ENCODE data around the gene PCK2.
A peak's percentile ranks its signal among the peaks of the same experiment; 100 is the strongest.
"Not testable (repeated sequence)": the region's sequence is repeated elsewhere in the genome, so short reads cannot be mapped to it uniquely, and the experiment has no call there.

The PCK2 gene

DNA sequence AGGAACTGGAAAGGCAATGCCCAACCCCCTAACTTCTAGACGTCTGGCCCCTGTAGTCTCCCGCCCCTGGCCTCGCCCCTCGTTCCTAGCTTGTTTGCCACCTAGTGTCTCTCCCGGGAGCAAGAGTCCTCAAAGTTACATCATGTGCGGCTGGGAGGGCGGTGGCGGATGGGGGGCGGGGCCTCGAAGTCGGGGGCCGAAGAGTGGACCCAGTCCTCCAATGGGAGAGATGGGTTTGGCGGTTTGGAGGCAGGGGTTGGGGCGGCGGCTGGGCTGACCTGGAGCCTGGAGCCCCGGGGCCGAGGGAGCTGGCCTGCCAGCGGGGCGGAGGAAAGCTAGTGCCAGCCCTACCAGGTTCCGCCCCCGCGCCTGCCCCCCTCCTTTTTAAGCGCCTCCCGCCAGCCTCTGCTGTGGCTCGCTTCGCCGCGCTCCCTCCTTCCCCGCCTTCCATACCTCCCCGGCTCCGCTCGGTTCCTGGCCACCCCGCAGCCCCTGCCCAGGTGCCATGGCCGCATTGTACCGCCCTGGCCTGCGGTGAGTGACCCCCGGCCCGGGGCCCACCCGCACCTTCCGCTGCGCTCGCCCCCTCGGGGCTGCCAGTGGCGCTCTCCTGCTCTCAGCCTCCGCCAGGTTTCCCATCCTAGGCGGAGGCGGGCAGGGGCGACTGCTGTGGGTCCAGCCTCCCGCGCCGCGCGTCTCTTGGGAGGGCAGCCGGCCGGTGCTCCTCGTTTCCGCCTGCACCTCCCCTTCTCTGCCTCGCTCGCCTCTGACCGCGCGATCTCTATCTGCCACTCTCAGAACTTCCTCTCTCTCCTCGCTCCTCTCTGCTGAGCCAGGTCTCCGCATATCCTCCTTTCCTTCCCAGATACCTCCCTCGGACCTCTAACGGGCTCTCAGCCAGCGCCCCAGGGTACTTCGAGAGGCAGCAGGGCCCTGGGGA is at the start of gene PCK2:
Gene PCK2, plus strand, starts transcription at position 411 of the 940 bp plus-strand sequence. Its CDS starts 95 bp downstream, at position 506.
- DNase-seq (ENCODE audit: low read depth in 2 of 2) = peak; percentile 83 to 90

DNA sequence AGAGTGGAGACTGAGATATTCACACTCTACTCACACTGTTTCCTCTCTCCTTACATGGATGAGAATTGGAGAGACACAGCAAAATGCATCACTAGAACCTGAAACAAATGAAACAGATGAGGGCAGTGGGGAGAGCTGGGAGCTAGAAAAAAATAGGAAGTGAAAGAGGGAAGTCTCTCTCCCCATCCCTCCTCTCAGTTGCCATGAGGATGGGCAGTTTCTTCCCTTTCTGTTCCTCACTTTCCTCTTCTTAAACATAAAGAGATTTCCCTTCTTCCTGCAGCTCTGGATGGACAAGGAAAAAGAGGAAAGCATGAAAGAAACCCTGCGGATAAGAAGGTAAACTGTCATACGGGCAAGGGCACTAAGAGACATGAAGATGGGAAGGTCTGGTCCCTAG is 45.1 kb upstream of the PCK2 start:
- not testable (repeated sequence) for DNase-seq (ENCODE audit: low read depth in 2 of 2)

DNA sequence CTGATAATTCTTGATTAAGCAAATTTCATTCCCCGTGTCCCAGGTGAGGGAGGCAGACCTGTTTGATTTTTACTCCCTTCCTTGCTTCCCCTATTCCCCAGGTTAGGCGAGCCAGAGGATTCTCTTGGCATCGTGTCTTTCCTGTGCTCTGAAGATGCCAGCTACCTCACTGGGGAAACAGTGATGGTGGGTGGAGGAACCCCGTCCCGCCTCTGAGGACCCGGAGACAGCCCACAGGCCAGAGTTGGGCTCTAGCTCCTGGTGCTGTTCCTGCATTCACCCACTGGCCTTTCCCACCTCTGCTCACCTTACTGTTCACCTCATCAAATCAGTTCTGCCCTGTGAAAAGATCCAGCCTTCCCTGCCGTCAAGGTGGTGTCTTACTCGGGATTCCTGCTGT is 43.4 kb upstream of the PCK2 start:
- DNase-seq (ENCODE audit: low read depth in 2 of 2) = not testable (repeated sequence)

DNA sequence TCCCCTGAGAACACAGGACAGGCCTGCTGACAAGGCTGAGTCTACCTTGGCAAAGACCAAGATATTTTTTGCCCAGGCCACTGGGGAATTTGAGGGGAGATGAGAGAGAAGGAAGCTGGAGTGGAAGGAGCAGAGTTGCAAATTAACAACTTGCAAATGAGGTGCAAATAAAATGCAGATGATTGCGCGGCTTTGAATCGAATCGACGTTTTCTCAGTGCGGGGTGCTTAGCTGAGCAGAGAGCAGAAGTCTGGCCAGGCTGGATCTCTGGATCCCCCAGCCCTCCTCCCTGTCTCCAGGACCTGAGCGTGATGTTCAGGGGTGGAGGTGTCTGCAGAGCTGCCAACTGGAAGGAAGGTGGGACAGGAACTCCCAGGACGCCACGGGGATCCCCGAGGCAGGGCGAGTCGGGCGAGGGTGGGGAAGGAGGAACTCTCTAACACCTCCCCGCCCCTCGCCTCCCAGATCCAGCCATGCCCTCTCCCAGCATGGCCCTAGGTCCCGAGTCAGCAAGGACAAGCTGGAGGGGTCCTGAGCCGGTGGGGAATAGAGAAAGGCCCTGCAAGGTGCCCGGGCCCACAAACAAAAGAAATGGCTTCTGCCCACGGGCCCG is 42.8 kb upstream of the PCK2 start:
- no peak for DNase-seq (ENCODE audit: low read depth in 2 of 2)

DNA sequence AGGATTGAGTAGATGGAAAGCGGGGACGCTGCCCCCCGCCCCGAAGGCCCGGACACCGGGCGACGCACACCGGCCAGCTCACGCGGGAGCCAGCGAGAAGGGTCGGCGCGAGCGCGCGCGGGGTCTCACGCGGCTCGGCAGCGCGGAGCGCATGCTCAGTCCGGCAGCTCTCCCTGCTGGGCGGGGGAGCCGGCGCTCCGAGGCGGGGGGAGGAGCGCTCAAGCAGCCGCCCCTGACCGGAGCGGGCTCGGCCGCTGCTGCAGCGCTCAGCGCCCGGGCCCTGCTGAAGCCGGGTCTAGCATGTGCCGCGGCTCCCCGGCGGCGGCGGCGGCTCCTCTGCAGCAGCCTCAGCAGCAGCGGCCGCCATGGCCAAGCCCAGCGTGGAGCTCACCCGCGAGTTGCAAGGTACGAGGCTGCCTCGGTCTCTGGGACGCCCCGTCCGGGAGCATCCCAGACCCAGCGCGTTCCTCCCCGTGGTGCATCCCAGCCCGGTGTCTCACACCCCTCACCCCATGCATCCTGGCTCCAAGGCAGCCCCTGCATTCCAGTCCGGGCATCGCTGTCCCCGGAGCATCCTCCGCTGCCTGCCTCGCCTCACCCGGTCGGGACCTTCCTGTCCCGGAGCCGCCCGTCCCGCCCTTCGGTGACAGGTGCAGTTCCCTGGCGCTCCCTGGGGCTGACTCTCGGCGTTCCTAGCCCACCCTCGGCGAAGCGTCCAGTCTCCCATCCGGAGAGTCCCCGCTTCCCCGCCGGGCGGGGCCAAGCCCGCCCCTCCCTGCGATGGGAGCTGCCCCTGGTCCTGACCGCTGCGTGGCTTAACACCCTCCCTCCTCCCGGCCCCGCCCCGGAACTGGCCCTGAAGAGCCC is 42.1 kb upstream of the PCK2 start, which contains the start of gene CARMIL3:
Gene CARMIL3, plus strand, starts transcription at position 221 of the 867 bp plus-strand sequence. Its CDS starts 145 bp downstream, at position 366.
- DNase-seq (ENCODE audit: low read depth in 2 of 2) = peak; percentile 37 to 53

DNA sequence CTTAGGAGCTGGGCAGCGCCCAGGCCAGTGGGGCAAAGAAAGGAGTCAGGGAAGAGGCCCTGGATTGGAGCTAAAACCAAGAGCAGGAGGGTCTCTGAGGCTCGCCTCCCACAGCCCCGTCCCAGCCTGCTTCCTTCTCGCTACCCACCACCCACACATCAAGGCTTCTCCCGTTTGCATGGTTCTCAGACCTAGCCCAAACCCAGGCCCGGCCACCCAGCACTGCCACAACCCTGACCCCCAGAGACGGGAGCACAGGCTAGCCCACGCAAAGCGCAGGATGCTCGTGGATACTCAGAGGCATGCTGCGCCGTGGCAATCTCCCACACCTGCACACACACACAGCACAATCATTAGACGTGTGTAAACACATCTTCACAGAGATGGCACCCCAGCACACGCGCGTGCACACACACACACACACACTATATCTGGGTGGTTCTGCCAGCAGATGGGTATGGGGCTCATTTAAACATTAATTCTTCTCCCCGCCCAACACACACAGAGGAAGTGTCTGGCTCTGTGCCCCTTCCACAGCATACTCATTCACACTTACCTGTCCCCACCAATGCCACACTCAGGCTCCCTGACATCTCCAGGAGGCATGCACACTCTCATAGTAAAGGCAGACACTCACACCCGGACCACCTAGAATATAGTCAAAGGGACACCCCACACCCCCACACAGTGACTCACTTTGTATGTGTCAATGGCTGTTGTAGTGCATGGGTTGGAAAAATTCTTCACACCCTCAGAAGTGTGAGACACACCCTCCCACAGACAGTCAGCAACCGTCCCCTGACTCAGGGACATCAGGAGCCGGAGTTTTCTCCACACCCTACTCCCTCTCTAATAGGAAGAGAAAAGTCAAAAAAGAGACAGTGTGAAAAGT is 41.2 kb upstream of the PCK2 start:
- DNase-seq (ENCODE audit: low read depth in 2 of 2) = peak; percentile 11 to 53

DNA sequence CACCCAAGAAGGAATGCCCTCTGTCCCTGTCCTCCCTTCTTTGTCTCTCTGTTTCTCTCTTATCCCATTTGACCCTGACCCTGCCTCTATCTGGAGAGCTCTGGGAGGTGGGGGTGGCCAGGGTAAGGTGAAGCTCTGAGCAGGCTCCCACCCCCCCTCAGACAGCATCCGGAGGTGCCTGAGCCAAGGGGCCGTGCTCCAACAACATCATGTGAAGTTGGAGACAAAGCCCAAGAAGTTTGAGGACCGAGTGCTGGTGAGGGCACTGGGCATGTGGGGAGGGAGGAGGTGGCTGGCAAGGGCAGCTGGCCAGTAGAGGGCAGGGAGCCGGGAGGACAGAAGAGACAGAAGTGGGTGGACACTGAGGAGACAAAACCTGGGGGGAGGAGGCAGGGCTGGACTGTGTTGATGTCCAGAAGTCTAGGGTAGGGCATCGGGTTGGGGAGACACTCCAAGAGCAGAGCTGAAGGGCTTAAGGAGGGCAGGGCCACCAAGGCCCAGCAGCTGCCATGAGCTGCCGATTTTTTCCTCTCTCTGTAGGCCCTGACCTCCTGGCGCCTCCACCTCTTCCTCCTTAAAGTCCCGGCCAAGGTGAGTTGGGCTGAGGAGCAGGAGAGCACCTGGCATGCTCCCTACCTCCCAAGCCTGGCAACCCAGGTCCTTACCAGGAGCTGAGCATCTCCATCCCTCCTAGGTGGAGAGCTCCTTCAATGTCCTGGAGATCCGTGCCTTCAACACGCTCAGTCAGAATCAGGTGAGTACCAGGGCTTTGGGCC is 40.4 kb upstream of the PCK2 start:
- DNase-seq (ENCODE audit: low read depth in 2 of 2) = no peak

DNA sequence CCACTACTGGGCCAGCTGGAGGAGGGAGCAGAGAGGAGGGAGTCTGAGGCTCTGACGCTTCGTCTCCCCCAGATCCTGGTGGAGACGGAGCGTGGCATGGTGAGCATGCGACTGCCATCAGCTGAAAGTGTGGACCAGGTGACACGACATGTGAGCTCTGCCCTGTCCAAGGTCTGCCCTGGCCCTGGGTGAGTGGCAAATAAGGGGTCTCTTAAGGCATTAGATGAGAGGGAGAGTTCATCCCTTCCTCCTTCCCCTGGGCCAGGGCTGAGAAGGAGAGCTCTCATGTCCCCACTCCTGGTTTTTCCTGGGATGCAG is 39.8 kb upstream of the PCK2 start:
- no peak for DNase-seq (ENCODE audit: low read depth in 2 of 2)

DNA sequence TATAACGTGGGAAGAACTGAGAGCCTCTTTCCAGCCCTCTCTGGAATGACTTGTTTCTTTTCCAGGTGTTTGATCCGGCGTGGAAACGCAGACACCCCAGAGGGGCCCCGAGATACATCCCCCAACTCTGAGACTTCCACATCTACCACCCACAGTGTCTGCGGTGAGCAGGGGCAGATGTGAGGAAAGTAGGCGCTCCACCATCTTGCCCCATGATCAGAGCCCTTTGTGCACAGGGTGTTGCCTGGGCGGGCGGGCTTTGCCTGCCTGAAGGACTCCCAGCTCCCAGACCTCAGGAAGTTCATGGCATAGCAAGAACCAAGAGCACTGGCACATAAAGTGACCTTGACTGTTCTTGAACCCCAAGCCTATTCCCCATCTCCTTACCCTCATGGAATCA is 39.5 kb upstream of the PCK2 start:
- DNase-seq (ENCODE audit: low read depth in 2 of 2) = no peak

DNA sequence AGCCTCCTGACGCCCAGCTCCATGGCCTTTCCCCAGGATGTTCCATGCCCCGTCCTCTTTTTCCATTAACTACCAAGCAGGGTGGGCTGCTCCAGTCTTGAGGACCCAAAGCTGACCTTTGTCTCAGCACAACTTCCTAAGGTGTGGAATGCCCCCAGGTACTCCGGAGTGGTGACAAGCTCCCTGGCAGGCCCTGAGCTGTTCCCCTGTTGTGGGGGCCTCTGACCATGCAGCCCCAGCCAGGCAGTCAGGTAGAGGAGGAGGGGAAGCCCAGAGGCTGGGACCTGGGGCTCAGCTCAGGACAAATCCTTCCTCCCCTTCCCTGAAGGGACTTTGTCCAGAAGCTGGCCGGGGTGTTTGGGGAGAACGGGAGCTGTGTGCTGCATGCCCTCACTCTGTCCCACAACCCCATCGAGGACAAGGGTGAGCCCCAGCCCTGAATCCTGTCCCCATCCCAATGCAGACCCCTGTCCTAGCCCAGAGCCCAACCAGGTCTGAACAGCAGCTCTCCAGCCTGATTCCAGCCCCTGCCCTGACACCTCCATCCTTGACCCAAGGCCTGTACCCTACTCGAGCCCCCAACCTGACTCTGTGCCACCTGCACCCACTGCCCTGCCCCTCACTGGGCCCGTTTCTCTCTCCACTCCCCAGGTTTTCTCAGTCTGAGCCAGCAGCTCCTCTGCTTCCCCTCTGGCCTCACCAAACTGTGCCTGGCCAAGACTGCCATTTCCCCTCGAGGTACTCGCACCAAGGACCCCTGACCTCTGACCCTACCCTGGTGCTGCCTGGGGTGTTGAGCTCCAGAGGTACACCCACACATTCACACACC is 37.9 kb upstream of the PCK2 start:
- no peak for DNase-seq (ENCODE audit: low read depth in 2 of 2)

DNA sequence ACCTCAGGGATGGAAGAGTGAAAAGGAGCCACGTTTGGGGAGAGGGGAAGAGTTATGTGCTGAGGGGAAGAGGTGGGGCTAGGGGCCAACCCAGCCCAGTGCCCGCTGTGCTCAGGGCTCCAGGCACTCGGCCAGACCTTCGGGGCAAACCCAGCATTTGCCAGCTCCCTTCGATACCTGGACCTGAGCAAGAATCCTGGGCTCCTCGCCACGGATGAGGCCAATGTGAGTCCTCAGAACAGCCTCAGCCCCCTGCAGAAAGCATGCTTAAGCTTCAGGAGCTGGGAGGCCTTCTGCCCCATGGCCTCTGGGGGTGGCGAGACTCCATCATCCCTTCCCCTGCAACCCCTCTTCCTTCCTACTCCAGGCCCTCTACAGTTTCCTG is 37.3 kb upstream of the PCK2 start:
- no peak for DNase-seq (ENCODE audit: low read depth in 2 of 2)

DNA sequence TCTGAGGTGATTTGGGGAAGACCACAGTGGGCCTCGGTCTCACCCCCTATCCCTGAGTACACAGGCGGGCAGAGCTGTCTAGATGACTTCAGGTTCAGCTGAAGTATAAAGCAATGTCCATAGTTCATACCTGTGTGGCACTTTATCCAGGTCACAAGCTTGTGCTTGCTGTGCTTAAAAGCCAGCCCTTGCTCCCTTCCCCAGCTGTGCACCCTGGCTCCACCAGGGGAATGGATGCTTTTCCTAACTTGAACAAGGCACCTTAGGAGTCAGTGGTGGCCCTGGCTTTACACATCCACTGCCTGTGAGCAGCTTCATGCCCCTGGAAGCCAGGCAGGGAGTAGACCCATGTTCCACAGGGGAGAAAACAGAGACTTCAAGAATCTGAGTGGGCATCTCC is 36.8 kb upstream of the PCK2 start:
- DNase-seq (ENCODE audit: low read depth in 2 of 2) = no peak

DNA sequence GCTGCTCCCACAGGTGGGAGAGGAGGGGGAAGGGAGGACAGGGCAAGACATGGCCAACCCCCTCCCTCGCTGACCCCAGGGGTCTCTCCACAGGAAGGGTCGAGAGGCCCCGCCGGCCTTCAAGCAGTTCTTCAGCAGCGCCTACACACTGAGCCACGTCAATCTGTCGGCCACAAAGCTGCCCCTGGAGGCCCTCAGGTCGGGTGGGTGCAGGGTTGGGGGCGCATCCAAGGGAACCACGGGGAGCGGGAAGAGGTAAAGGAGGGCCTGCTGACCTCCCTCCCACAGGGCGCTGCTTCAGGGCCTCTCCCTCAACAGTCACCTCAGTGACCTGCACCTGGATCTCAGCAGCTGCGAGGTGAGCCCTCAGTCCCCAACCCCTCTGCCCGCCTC is 36.2 kb upstream of the PCK2 start:
- DNase-seq (ENCODE audit: low read depth in 2 of 2) = no peak

DNA sequence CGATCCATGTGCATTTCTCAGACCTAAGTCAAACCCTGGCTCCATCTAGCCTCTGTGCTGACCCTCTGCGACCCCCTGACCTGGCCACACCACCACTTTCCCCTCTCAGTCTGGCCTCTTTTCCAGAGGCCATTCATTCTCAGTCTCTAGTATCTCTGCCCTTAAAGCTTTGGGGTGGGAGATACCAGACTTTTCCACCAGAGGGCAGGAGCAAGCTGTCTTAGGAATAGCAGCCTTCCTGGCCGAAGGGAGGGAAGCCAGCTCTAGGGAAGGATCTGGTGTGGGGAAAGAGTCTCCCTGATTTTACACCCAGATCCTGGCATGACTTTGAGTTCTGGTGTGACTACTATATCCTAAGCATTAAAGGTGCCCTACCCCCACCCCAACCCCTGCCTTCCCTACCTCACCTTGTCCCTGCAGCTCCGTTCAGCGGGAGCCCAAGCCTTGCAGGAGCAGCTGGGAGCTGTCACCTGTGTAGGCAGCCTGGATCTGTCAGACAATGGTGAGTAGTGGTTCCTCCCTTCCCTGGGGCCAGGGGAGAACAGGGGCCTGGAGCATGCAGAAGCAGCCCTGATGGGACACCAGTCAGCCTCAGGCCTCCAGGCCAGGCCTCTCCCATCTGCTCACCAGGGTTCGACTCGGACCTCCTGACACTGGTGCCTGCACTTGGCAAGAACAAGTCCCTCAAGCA is 35.7 kb upstream of the PCK2 start:
- DNase-seq (ENCODE audit: low read depth in 2 of 2) = no peak

DNA sequence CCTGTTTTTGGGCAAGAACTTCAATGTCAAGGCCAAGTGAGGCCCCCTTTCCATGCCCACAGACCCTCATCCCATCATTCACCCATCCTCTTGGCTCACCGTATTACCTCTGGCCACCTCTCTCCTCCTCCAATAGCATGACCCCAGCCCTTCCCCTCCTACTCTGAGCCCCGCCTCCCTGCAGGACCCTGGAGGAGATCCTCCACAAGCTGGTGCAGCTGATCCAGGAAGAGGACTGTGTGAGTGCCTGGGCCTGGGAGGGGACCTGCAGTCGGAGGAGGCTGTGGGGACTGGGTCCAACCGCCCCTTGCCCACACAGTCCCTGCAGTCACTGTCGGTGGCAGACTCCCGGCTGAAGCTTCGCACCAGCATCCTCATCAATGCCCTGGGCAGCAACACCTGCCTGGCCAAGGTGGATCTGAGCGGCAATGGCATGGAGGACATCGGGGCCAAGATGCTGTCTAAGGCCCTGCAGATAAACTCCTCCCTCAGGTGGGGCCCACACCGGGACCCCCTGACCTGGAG is 35.1 kb upstream of the PCK2 start:
- DNase-seq (ENCODE audit: low read depth in 2 of 2) = no peak

DNA sequence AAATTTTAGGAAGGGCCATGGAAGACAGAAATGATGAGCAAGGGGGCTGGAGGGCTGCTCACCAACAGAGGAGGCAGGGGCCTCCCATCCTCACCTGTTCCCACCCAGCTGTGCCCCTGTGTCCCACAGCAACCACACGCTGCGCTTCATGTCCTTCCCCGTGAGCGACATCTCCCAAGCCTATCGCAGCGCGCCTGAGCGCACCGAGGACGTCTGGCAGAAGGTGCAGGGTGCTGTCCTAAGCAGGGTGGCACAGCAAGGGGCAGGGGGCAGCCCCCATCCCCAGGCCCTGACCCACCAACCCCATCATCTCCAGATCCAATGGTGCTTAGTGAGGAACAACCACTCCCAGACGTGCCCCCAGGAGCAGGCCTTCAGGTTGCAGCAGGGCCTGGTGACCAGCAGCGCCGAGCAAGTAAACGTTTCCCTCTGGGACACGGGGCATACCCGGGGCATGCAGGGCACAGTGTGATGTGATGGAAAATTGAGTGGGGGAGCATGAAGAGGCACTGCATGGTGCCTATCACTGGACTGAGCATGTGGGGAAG is 34.2 kb upstream of the PCK2 start:
- no peak for DNase-seq (ENCODE audit: low read depth in 2 of 2)

DNA sequence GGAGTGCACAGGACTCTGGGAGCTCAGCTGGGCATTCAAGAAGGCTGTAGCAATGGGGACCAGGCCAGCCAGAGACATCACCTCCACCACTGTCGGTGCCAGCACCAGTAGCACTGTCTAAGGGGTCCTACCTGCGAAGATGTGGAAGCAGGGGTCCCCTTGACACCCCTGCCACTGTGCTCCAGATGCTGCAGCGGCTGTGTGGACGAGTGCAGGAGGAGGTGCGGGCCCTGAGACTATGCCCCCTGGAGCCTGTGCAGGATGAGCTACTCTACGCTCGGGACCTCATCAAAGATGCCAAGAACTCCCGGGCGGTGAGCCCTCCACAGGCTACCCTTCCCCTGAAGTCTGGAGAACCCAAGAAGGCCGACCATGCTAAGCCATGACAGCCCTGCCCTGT is 33.7 kb upstream of the PCK2 start:
- DNase-seq (ENCODE audit: low read depth in 2 of 2) = no peak

Measured in stimulated activated CD4-positive, alpha-beta T cell treated with anti-CD3 and anti-CD28 coated beads, Interleukin-4, amount 100 ng/mL, for 48 hours (primary cell).